Liver (tissue), 9 donors: ENCODE data around the gene GRIN2C. TPM values are rescaled to one million over a fixed set of nuclear protein-coding genes. Genes with fewer than 3 reads are reported as not detected.

ENCODE experiments used
- DNase-seq: peaks from one replicate; pipeline ENCODE4 v3.0.0-alpha.2; 2017; ENCODE audit warnings: low spot score
- H3K27ac ChIP-seq, 2 donors: one replicate each; pipeline ENCODE4 v1.7.0; 2013; ENCODE audit warnings: inconsistent platforms in 2 of 2, low read length in 2 of 2, control low read depth in 1 of 2, low read depth in 1 of 2, mild to moderate bottlenecking in 1 of 2
- H3K27me3 ChIP-seq, 4 donors: one replicate each; pipeline versions ENCODE4 v1.6.1 to v1.7.0; 2013; ENCODE audit warnings: low read length in 3 of 4, inconsistent platforms in 1 of 4, mild to moderate bottlenecking in 1 of 4, moderate library complexity in 1 of 4; ENCODE audit not compliant: control insufficient read depth in 4 of 4, insufficient read depth in 4 of 4
- H3K36me3 ChIP-seq, 4 donors: one replicate each; pipeline versions ENCODE4 v1.6.1 to v1.7.0; 2013; ENCODE audit warnings: low read length in 3 of 4, mild to moderate bottlenecking in 3 of 4, low read depth in 1 of 4, moderate library complexity in 1 of 4; ENCODE audit not compliant: control insufficient read depth in 4 of 4, insufficient read depth in 3 of 4
- H3K4me1 ChIP-seq, 4 donors: one replicate each; pipeline versions ENCODE4 v1.6.1 to v1.7.0; 2013; ENCODE audit warnings: low read length in 3 of 4, mild to moderate bottlenecking in 3 of 4, moderate library complexity in 1 of 4; ENCODE audit not compliant: control insufficient read depth in 4 of 4, insufficient read depth in 4 of 4
- H3K4me3 ChIP-seq, 3 donors: one replicate each; pipeline versions ENCODE4 v1.6.1 to v1.7.0; 2013; ENCODE audit warnings: low read length in 3 of 3, control low read depth in 1 of 3, low read depth in 1 of 3, mild to moderate bottlenecking in 1 of 3
- H3K9ac ChIP-seq, 2 donors: one replicate each; pipeline ENCODE4 v1.7.0; 2013; ENCODE audit warnings: low read length in 2 of 2, mild to moderate bottlenecking in 2 of 2, moderate library complexity in 2 of 2, control low read depth in 1 of 2, low read depth in 1 of 2
- H3K9me3 ChIP-seq, 4 donors: one replicate each; pipeline versions ENCODE4 v1.6.1 to v1.7.0; 2013; ENCODE audit warnings: low read length in 3 of 4; ENCODE audit not compliant: control insufficient read depth in 4 of 4
- ATF3 ChIP-seq: IDR thresholded peaks from 2 replicates; pipeline ENCODE4 v1.6.1; 2016; ENCODE audit warnings: antibody characterized with exemption
- CTCF ChIP-seq: fragments of 150-350 bp; IDR thresholded peaks from 2 replicates; pipeline ENCODE4 v1.5.1; 2017; ENCODE audit warnings: improper control_type of control experiment, low read depth, low read length; ENCODE audit not compliant: missing input control
- EGR1 ChIP-seq, 2 donors: IDR thresholded peaks; 2 replicates each; pipeline ENCODE4 v1.6.1; 2016 to 2018; ENCODE audit warnings: antibody characterized with exemption in 2 of 2, low read depth in 2 of 2
- FOXA1 ChIP-seq: IDR thresholded peaks from 2 replicates; pipeline ENCODE4 v1.6.1; 2016; ENCODE audit warnings: antibody characterized with exemption
- FOXA2 ChIP-seq: IDR thresholded peaks from 2 replicates; pipeline ENCODE4 v1.6.1; 2016; ENCODE audit warnings: antibody characterized with exemption
- GABPA ChIP-seq, 2 donors: IDR thresholded peaks in 1 of 2; conservative IDR thresholded peaks in 1 of 2; 2 replicates each; pipeline ENCODE4 v1.6.1; 2016; ENCODE audit warnings: antibody characterized with exemption in 2 of 2, mild to moderate bottlenecking in 1 of 2, moderate library complexity in 1 of 2
- HNF4A ChIP-seq, 2 donors: conservative IDR thresholded peaks; 2 replicates each; pipeline ENCODE4 v1.6.1; 2016; ENCODE audit warnings: antibody characterized with exemption in 2 of 2, mild to moderate bottlenecking in 2 of 2
- HNF4G ChIP-seq: IDR thresholded peaks from 2 replicates; pipeline ENCODE4 v1.6.1; 2016; ENCODE audit warnings: antibody characterized with exemption
- JUND ChIP-seq, 2 donors: IDR thresholded peaks; 2 replicates each; pipeline ENCODE4 v1.6.1; 2016; ENCODE audit warnings: antibody characterized with exemption in 2 of 2
- MAX ChIP-seq: IDR thresholded peaks from 2 replicates; pipeline ENCODE4 v1.6.1; 2016; ENCODE audit warnings: antibody characterized with exemption
- NR2F2 ChIP-seq: IDR thresholded peaks from 2 replicates; pipeline ENCODE4 v1.6.1; 2016; ENCODE audit warnings: antibody characterized with exemption
- RAD21 ChIP-seq, 2 donors: IDR thresholded peaks; 2 replicates each; pipeline ENCODE4 v1.6.1; 2016; ENCODE audit warnings: antibody characterized with exemption in 2 of 2, mild to moderate bottlenecking in 2 of 2
- REST ChIP-seq: IDR thresholded peaks from 2 replicates; pipeline ENCODE4 v1.6.1; 2016; ENCODE audit warnings: antibody characterized with exemption, mild to moderate bottlenecking
- RXRA ChIP-seq, 2 donors: IDR thresholded peaks; 2 replicates each; pipeline ENCODE4 v1.6.1; 2017 to 2018; ENCODE audit warnings: antibody characterized with exemption in 2 of 2, mild to moderate bottlenecking in 1 of 2
- SP1 ChIP-seq: IDR thresholded peaks from 2 replicates; pipeline ENCODE4 v1.6.1; 2018; ENCODE audit warnings: antibody characterized with exemption, mild to moderate bottlenecking
- TAF1 ChIP-seq: conservative IDR thresholded peaks from 2 replicates; pipeline ENCODE4 v1.6.1; 2016; ENCODE audit warnings: antibody characterized with exemption, mild to moderate bottlenecking
- YY1 ChIP-seq: IDR thresholded peaks from 2 replicates; pipeline ENCODE4 v1.6.1; 2016; ENCODE audit warnings: antibody characterized with exemption, mild to moderate bottlenecking
- ZBTB33 ChIP-seq: IDR thresholded peaks from 2 replicates; pipeline ENCODE4 v1.6.1; 2016; ENCODE audit warnings: antibody characterized with exemption
- WGBS: extraction: QIAGEN DNeasy Blood & Tissue Kit; methylation state at CpG from one replicate; pipeline ENCODE4 v1.1.7; 2013; 5-methylcytosine and 5-hydroxymethylcytosine counted together
- polyA plus RNA-seq, 2 donors: library from polyadenylated mRNA; stranded (reverse) in 1 of 2; unstranded in 1 of 2; fragments of 200-250 nt in 1 of 2; fragments of >200 nt in 1 of 2; fragmentation: Nextera tagmentation in 1 of 2; extraction: Ambion mirVana in 1 of 2; gene quantifications; one replicate each; pipeline versions ENCODE4 v1.2.1 to v1.2.3, GENCODE V29; 2013 to 2015
- total RNA-seq, 2 donors: library from RNA; depleted of rRNA; stranded (reverse); fragments of >200 nt; gene quantifications; one replicate each; pipeline ENCODE4 v1.2.3, GENCODE V29; 2014
- donor health status: healthy.
- donor health status: healthy.
- donor health status: healthy.
- donor health status: healthy.
- donor health status: healthy.

Gene GRIN2C
- total and polyA plus RNA-seq, 4 donors: 0.03 to 0.10 (median 0.09) TPM; not detected in 1

- Histone ChIP-seq H3K27me3 (no peaks in the 10 kb centered on the region), H3K4me1 (no peaks in the 10 kb centered on the region), H3K27ac (no peak overlapping the region), H3K9me3 (no peaks in the 10 kb centered on the region), H3K4me3 (no peak overlapping the region), H3K9ac (no peak overlapping the region), H3K36me3 (peaks cover 0 to 8% (median 3%) of the 10 kb centered on the region in 4 donors)
- TF ChIP-seq HNF4G (no peak), YY1 (no peak), FOXA1 (no peak), NR2F2 (no peak), ATF3 (no peak), CTCF (no peak), RAD21 (IDR thresholded peaks at IDR 0.05) (no peak), EGR1 (IDR thresholded peaks at IDR 0.05; ENCODE audit: low read depth in 2 of 2) (no peak), RXRA (IDR thresholded peaks at IDR 0.05) (no peak), TAF1 (no peak), HNF4A (conservative IDR thresholded peaks at IDR 0.05) (no peak), MAX (no peak), ZBTB33 (no peak), GABPA (IDR thresholded peaks at IDR 0.05 in 1 of 2, conservative IDR thresholded peaks at IDR 0.05 in 1 of 2) (no peak), JUND (IDR thresholded peaks at IDR 0.05) (no peak)
- WGBS: 94% methylated on average over 13 of the region's 13 CpGs
- DNase-seq: no peak
These were observed 37.9 kb downstream of the GRIN2C start for GRCh38 chr17:74821655-74822334.

GRCh38 chr17:74819801-74820436, 39.8 kb downstream of the GRIN2C start:
- no peak overlapping the region for H3K27ac ChIP-seq
- no peaks in the 10 kb centered on the region for H3K9me3 ChIP-seq
- 97% methylated on average over 16 of the region's 16 CpGs for WGBS
- H3K36me3 ChIP-seq: peaks cover 0 to 5% (median 3%) of the 10 kb centered on the region in 4 donors
- no peaks in the 10 kb centered on the region for H3K4me1 ChIP-seq
- no peaks in the 10 kb centered on the region for H3K27me3 ChIP-seq
- H3K4me3 ChIP-seq: no peak overlapping the region
- H3K9ac ChIP-seq: no peak overlapping the region
- no peak for DNase-seq
- TF ChIP-seq SP1 (no peak), RAD21 (IDR thresholded peaks at IDR 0.05) (no peak), HNF4G (no peak), REST (no peak), HNF4A (conservative IDR thresholded peaks at IDR 0.05) (no peak), FOXA2 (no peak), CTCF (no peak), YY1 (no peak), JUND (IDR thresholded peaks at IDR 0.05) (no peak), ATF3 (no peak), TAF1 (no peak), RXRA (IDR thresholded peaks at IDR 0.05) (no peak), FOXA1 (no peak), MAX (no peak), NR2F2 (no peak)
